B cell (primary cell): ENCODE data around the gene KCND2. TPM values are rescaled to one million over a fixed set of nuclear protein-coding genes. Genes with fewer than 3 reads are reported as not detected.

Experiments used
- ATAC-seq: fragments of 200-7000 bp; cut with Tn5 transposase; one replicate; pipeline ENCODE4 v1.10.0; 2021; ENCODE audit warnings: low read depth, mild to moderate bottlenecking, moderate number of reproducible peaks, moderate library complexity
- CTCF ChIA-PET: fragments of 350-600 bp; sonication (Branson Sonifier 250); formaldehyde crosslinking; loops from one replicate; lab custom pipeline; 2021; ENCODE audit warnings: antibody characterized with exemption, inconsistent platforms; lab: Charles Lee
- POLR2A ChIA-PET: fragments of 350-600 bp; sonication (Branson Sonifier 250); formaldehyde crosslinking; loops from one replicate; lab custom pipeline; 2021; ENCODE audit warnings: antibody characterized with exemption; lab: Charles Lee
- DNase-seq: peaks from one replicate; pipeline ENCODE4 v3.0.0; 2013
- H2AFZ ChIP-seq: 2 replicates; pipeline ENCODE4 v1.6.1; 2012; ENCODE audit warnings: mild to moderate bottlenecking, low read depth, low read length; ENCODE audit not compliant: insufficient read depth, poor library complexity, severe bottlenecking
- H3K27ac ChIP-seq, 2 donors: 1 replicate in 1 of 2; 2 replicates in 1 of 2; pipeline ENCODE4 v1.5.1; 2012 to 2013; ENCODE audit warnings: low read length in 2 of 2, mild to moderate bottlenecking in 2 of 2, moderate library complexity in 1 of 2
- H3K27me3 ChIP-seq, 4 experiments: fragments of 200-600 bp in 1 of 4; sonication (generic) in 1 of 4; replicated peaks in 1 of 4; 1 replicate in 2 of 4; 2 replicates in 2 of 4; pipeline versions ENCODE4 v1.6.1 to v1.7.0; 2013 to 2016; ENCODE audit warnings: low read length in 3 of 4, mild to moderate bottlenecking in 2 of 4, mixed read lengths in 1 of 4, moderate library complexity in 1 of 4; ENCODE audit not compliant: insufficient read depth in 4 of 4, control insufficient read depth in 3 of 4; ENCODE audit errors: control extremely low read depth in 1 of 4
- H3K36me3 ChIP-seq, 2 experiments: replicated peaks in 1 of 2; 1 replicate in 1 of 2; 2 replicates in 1 of 2; pipeline versions ENCODE4 v1.6.1 to v1.7.1; 2013; ENCODE audit warnings: low read length in 1 of 2; ENCODE audit not compliant: insufficient read depth in 2 of 2, control insufficient read depth in 1 of 2; ENCODE audit errors: control extremely low read depth in 1 of 2, extremely low read depth in 1 of 2
- H3K4me1 ChIP-seq, 2 donors: fragments of 200-600 bp in 1 of 2; sonication (generic) in 1 of 2; 1 replicate in 1 of 2; 2 replicates in 1 of 2; pipeline versions ENCODE4 v1.5.1 to v1.6.1; 2013 to 2017; ENCODE audit warnings: low read length in 2 of 2; ENCODE audit not compliant: control insufficient read depth in 2 of 2, insufficient read depth in 2 of 2
- H3K4me2 ChIP-seq: replicated peaks from 2 replicates; pipeline ENCODE3; 2012; ENCODE audit warnings: mild to moderate bottlenecking, low read depth, low read length; ENCODE audit not compliant: poor library complexity, severe bottlenecking
- H3K4me3 ChIP-seq, 5 experiments: fragments of 200-600 bp in 1 of 5; sonication (generic) in 1 of 5; 1 replicate in 3 of 5; 2 replicates in 2 of 5; pipeline versions ENCODE4 v1.5.1 to v1.7.0; 2011 to 2016; ENCODE audit warnings: low read length in 4 of 5, mild to moderate bottlenecking in 4 of 5, low read depth in 2 of 5, control low read depth in 1 of 5, moderate library complexity in 1 of 5; ENCODE audit not compliant: insufficient read depth in 1 of 5; ENCODE audit errors: control extremely low read depth in 1 of 5, extremely low read depth in 1 of 5
- H3K79me2 ChIP-seq: fragments of 200-600 bp; sonication (generic); one replicate; pipeline ENCODE4 v1.6.0; 2016; ENCODE audit warnings: low read length; ENCODE audit not compliant: control insufficient read depth, insufficient read depth
- H3K9ac ChIP-seq: fragments of 200-600 bp; sonication (generic); 2 replicates; pipeline ENCODE4 v1.6.1; 2017; ENCODE audit warnings: mild to moderate bottlenecking, low read length, moderate library complexity
- H3K9me3 ChIP-seq, 3 donors: one replicate each; pipeline versions ENCODE4 v1.6.1 to v1.7.1; 2013; ENCODE audit warnings: low read length in 2 of 3; ENCODE audit not compliant: control insufficient read depth in 2 of 3, insufficient read depth in 1 of 3; ENCODE audit errors: control extremely low read depth in 1 of 3
- H4K20me1 ChIP-seq: 2 replicates; pipeline ENCODE4 v1.6.0; 2012; ENCODE audit warnings: mild to moderate bottlenecking, low read length; ENCODE audit not compliant: insufficient read depth, control insufficient read depth, poor library complexity, severe bottlenecking
- H3K27ac Mint-ChIP-seq: one replicate; pipeline ENCODE4 v1.8.0; 2021; ENCODE audit warnings: mixed read lengths
- H3K27me3 Mint-ChIP-seq: one replicate; pipeline ENCODE4 v1.8.0; 2021; ENCODE audit warnings: mixed read lengths
- H3K4me1 Mint-ChIP-seq: one replicate; pipeline ENCODE4 v1.8.0; 2021; ENCODE audit warnings: mixed read lengths
- H3K4me3 Mint-ChIP-seq: one replicate; pipeline ENCODE4 v1.8.0; 2021; ENCODE audit warnings: mixed read lengths
- H3K9me3 Mint-ChIP-seq: one replicate; pipeline ENCODE4 v1.8.0; 2022; ENCODE audit warnings: mixed read lengths; ENCODE audit not compliant: insufficient read depth
- CTCF ChIP-seq: fragments of 200-600 bp; IDR thresholded peaks from one replicate; pipeline ENCODE4 v1.8.0; 2022; ENCODE audit warnings: antibody characterized with exemption, mild to moderate bottlenecking
- EZH2 ChIP-seq: IDR thresholded peaks from 2 replicates; pipeline ENCODE4 v1.6.1; 2012; ENCODE audit warnings: borderline replicate concordance, low read depth, mild to moderate bottlenecking, moderate library complexity, low read length; ENCODE audit not compliant: insufficient read depth, poor library complexity, severe bottlenecking
- WGBS: methylation state at CpG from one replicate; pipeline ENCODE4 v1.1.5; 2013; ENCODE audit warnings: missing lambda C conversion rate; ENCODE audit not compliant: insufficient coverage; 5-methylcytosine and 5-hydroxymethylcytosine counted together
- intact Hi-C: fragments of 100-400 bp; cut with micrococcal nuclease; formaldehyde crosslinking; loops from one replicate; pipeline ENCODE4 v1.10.0; 2022
- polyA plus RNA-seq: library from polyadenylated mRNA; depleted of rRNA; stranded (reverse); fragments of >200 nt; gene quantifications from 2 replicates; pipeline ENCODE4 v1.2.3, GENCODE V29; 2012
- total RNA-seq, 2 donors: library from RNA; stranded (reverse); fragments of 120-200 nt in 1 of 2; gene quantifications; 1 replicate in 1 of 2; 2 replicates in 1 of 2; pipeline versions ENCODE4 v1.2.3 to v1.2.4, GENCODE V29; 2013 to 2022

KCND2 gene
- total and polyA plus RNA-seq, 2 donors (not counting 1 experiment from before 2014, with no cell fraction given) = not detected

- DNase-seq = no peak
- Histone ChIP-seq H3K27ac (no peak overlapping the region), H3K79me2 (no peaks in the 10 kb centered on the region), H3K9me3 (no peaks in the 10 kb centered on the region), H3K4me1 (no peaks in the 10 kb centered on the region), H3K4me2 (no peak overlapping the region), H2AFZ (no peak overlapping the region), H4K20me1 (no peaks in the 10 kb centered on the region), H3K4me3 (no peak overlapping the region), H3K9ac (no peak overlapping the region), H3K36me3 (no peaks in the 10 kb centered on the region), H3K27me3 (no peaks in the 10 kb centered on the region)
- Mint-ChIP-seq H3K27ac (no peak overlapping the region), H3K27me3 (no peaks in the 10 kb centered on the region), H3K9me3 (peaks cover 3% of the 10 kb centered on the region), H3K4me3 (no peak overlapping the region), H3K4me1 (no peaks in the 10 kb centered on the region)
- POLR2A ChIA-PET = no interaction called here
- TF ChIP-seq CTCF (no peak), EZH2 (no peak)
- CTCF ChIA-PET = no interaction called here
- WGBS = 92% methylated on average over 2 of the region's 2 CpGs
- intact Hi-C loops = no loop called here
- ATAC-seq = no peak
Observed at GRCh38 chr7:120480472-120480871, 207.5 kb downstream of the KCND2 start.

GRCh38 chr7:120480930-120481329 is 208.0 kb downstream of the KCND2 start:
- Histone ChIP-seq H4K20me1 (no peaks in the 10 kb centered on the region), H3K79me2 (no peaks in the 10 kb centered on the region), H3K27ac (no peak overlapping the region), H3K27me3 (no peaks in the 10 kb centered on the region), H3K36me3 (no peaks in the 10 kb centered on the region), H3K4me3 (no peak overlapping the region), H3K9me3 (no peaks in the 10 kb centered on the region), H2AFZ (no peak overlapping the region), H3K4me2 (no peak overlapping the region), H3K9ac (no peak overlapping the region), H3K4me1 (no peaks in the 10 kb centered on the region)
- CTCF ChIA-PET = no interaction called here
- intact Hi-C loops = no loop called here
- DNase-seq (no peak), ATAC-seq (no peak)
- no peak overlapping the region for H3K4me3 Mint-ChIP-seq
- WGBS = 93% methylated on average over 4 of the region's 5 CpGs
- no peaks in the 10 kb centered on the region for H3K4me1 Mint-ChIP-seq
- TF ChIP-seq EZH2 (no peak), CTCF (no peak)
- POLR2A ChIA-PET = no interaction called here
- peaks cover 3% of the 10 kb centered on the region for H3K9me3 Mint-ChIP-seq
- H3K27ac Mint-ChIP-seq = no peak overlapping the region
- H3K27me3 Mint-ChIP-seq = no peaks in the 10 kb centered on the region
